MG63 (cell line): ENCODE data around the gene CCDC82. TPM values are rescaled to one million over a fixed set of nuclear protein-coding genes. Genes with fewer than 3 reads are reported as not detected.

Experiments
- DNase-seq: peaks from one replicate; pipeline ENCODE4 v3.0.0-alpha.2; 2020
- H3K27me3 ChIP-seq: fragments of 250-450 bp; sonication (Bioruptor Pico); 2 replicates; pipeline ENCODE4 v1.5.1; 2020; ENCODE audit warnings: mild to moderate bottlenecking, moderate library complexity
- H3K36me3 ChIP-seq: fragments of 250-450 bp; sonication (Bioruptor Pico); 2 replicates; pipeline ENCODE4 v1.5.1; 2020; ENCODE audit warnings: mild to moderate bottlenecking, moderate library complexity
- H3K4me3 ChIP-seq: fragments of 250-450 bp; sonication (Bioruptor Pico); 2 replicates; pipeline ENCODE4 v1.5.1; 2020; ENCODE audit warnings: mild to moderate bottlenecking, moderate library complexity
- H3K9me3 ChIP-seq: fragments of 250-450 bp; sonication (Bioruptor Pico); 2 replicates; pipeline ENCODE4 v1.5.1; 2020; ENCODE audit warnings: mild to moderate bottlenecking, moderate library complexity
- total RNA-seq: library from RNA; depleted of rRNA; stranded (reverse); fragments of >200 nt; shearing (Covaris generic); gene quantifications from 2 replicates; pipeline ENCODE4 v1.2.3, GENCODE V29; 2014; ENCODE audit warnings: low replicate concordance

Gene CCDC82
- total RNA-seq, 1 experiment from 2014 or later = 3.4 TPM

GRCh38 chr11:96338910-96339705, 50.6 kb downstream of the CCDC82 start:
- Histone ChIP-seq H3K4me3 (peak overlapping the region; percentile 20; the same call in 1 of the 2 replicates), H3K36me3 (no peaks in the 10 kb centered on the region), H3K27me3 (no peaks in the 10 kb centered on the region), H3K9me3 (no peaks in the 10 kb centered on the region)
- DNase-seq = peak; percentile 24

GRCh38 chr11:96337541-96338431, 51.9 kb downstream of the CCDC82 start:
- no peaks in the 10 kb centered on the region for H3K9me3 ChIP-seq
- DNase-seq = no peak
- H3K4me3 ChIP-seq = no peak overlapping the region
- H3K27me3 ChIP-seq = no peaks in the 10 kb centered on the region
- no peaks in the 10 kb centered on the region for H3K36me3 ChIP-seq

GRCh38 chr11:96335388-96335787, 54.3 kb downstream of the CCDC82 start:
- Histone ChIP-seq H3K4me3 (no peak overlapping the region), H3K27me3 (no peaks in the 10 kb centered on the region), H3K9me3 (no peaks in the 10 kb centered on the region), H3K36me3 (no peaks in the 10 kb centered on the region)
- no peak for DNase-seq

GRCh38 chr11:96334219-96334618, 55.5 kb downstream of the CCDC82 start:
- H3K36me3 ChIP-seq = no peaks in the 10 kb centered on the region
- no peak overlapping the region for H3K4me3 ChIP-seq
- H3K9me3 ChIP-seq = no peaks in the 10 kb centered on the region
- DNase-seq = no peak
- no peaks in the 10 kb centered on the region for H3K27me3 ChIP-seq

- H3K27me3 ChIP-seq = no peaks in the 10 kb centered on the region
- no peak overlapping the region for H3K4me3 ChIP-seq
- H3K36me3 ChIP-seq = no peaks in the 10 kb centered on the region
- no peaks in the 10 kb centered on the region for H3K9me3 ChIP-seq
- no peak for DNase-seq
Observed at GRCh38 chr11:96333191-96333719, 56.5 kb downstream of the CCDC82 start.

GRCh38 chr11:96332126-96332771, 57.5 kb downstream of the CCDC82 start:
- Histone ChIP-seq H3K9me3 (no peaks in the 10 kb centered on the region), H3K36me3 (no peaks in the 10 kb centered on the region), H3K27me3 (no peaks in the 10 kb centered on the region), H3K4me3 (no peak overlapping the region)
- no peak for DNase-seq

GRCh38 chr11:96331699-96332116, 58.0 kb downstream of the CCDC82 start:
- no peak for DNase-seq
- H3K27me3 ChIP-seq = no peaks in the 10 kb centered on the region
- H3K9me3 ChIP-seq = no peaks in the 10 kb centered on the region
- no peaks in the 10 kb centered on the region for H3K36me3 ChIP-seq
- no peak overlapping the region for H3K4me3 ChIP-seq

- H3K9me3 ChIP-seq = no peaks in the 10 kb centered on the region
- DNase-seq = no peak
- H3K27me3 ChIP-seq = no peaks in the 10 kb centered on the region
- H3K4me3 ChIP-seq = no peak overlapping the region
- H3K36me3 ChIP-seq = no peaks in the 10 kb centered on the region
Observed at GRCh38 chr11:96330511-96330859, 59.2 kb downstream of the CCDC82 start.

- Histone ChIP-seq H3K9me3 (no peaks in the 10 kb centered on the region), H3K27me3 (no peaks in the 10 kb centered on the region), H3K4me3 (no peak overlapping the region), H3K36me3 (no peaks in the 10 kb centered on the region)
- DNase-seq = no peak
Observed at GRCh38 chr11:96329855-96330510, 59.7 kb downstream of the CCDC82 start.

GRCh38 chr11:96329419-96329818, 60.3 kb downstream of the CCDC82 start:
- DNase-seq = no peak
- H3K36me3 ChIP-seq = no peaks in the 10 kb centered on the region; the same call in 1 of the 2 replicates
- no peaks in the 10 kb centered on the region for H3K9me3 ChIP-seq
- H3K27me3 ChIP-seq = no peaks in the 10 kb centered on the region
- H3K4me3 ChIP-seq = no peak overlapping the region

- no peak for DNase-seq
- Histone ChIP-seq H3K9me3 (no peaks in the 10 kb centered on the region), H3K4me3 (no peak overlapping the region), H3K36me3 (no peaks in the 10 kb centered on the region; the same call in 1 of the 2 replicates), H3K27me3 (no peaks in the 10 kb centered on the region)
Observed at GRCh38 chr11:96328395-96329010, 61.2 kb downstream of the CCDC82 start.

GRCh38 chr11:96326959-96327358, 62.8 kb downstream of the CCDC82 start:
- Histone ChIP-seq H3K9me3 (no peaks in the 10 kb centered on the region; the same call in 1 of the 2 replicates), H3K36me3 (no peaks in the 10 kb centered on the region; the same call in 1 of the 2 replicates), H3K4me3 (no peak overlapping the region), H3K27me3 (no peaks in the 10 kb centered on the region)
- no peak for DNase-seq

GRCh38 chr11:96324912-96325311, 64.8 kb downstream of the CCDC82 start:
- DNase-seq = peak; percentile 16
- Histone ChIP-seq H3K36me3 (no peaks in the 10 kb centered on the region; the same call in 1 of the 2 replicates), H3K4me3 (no peak overlapping the region), H3K9me3 (no peaks in the 10 kb centered on the region; the same call in 1 of the 2 replicates), H3K27me3 (no peaks in the 10 kb centered on the region)

GRCh38 chr11:96323642-96323985, 66.1 kb downstream of the CCDC82 start:
- Histone ChIP-seq H3K4me3 (no peak overlapping the region), H3K27me3 (no peaks in the 10 kb centered on the region), H3K36me3 (no peaks in the 10 kb centered on the region; the same call in 1 of the 2 replicates), H3K9me3 (no peaks in the 10 kb centered on the region; the same call in 1 of the 2 replicates)
- DNase-seq = no peak

- Histone ChIP-seq H3K4me3 (no peak overlapping the region), H3K36me3 (no peaks in the 10 kb centered on the region; the same call in 1 of the 2 replicates), H3K9me3 (no peaks in the 10 kb centered on the region; the same call in 1 of the 2 replicates), H3K27me3 (no peaks in the 10 kb centered on the region)
- DNase-seq = no peak
Observed at GRCh38 chr11:96322775-96323641, 66.7 kb downstream of the CCDC82 start.
